AG09319 (cell line): ENCODE measurements around the gene SF3B3.

ENCODE experiments used
- DNase-seq: peaks from one replicate; pipeline ENCODE4 v3.0.0-alpha.2; 2010; ENCODE audit warnings: low read depth; ENCODE audit errors: extremely low read depth
- TF ChIP-seq, protein P1 (sequence below): IDR thresholded peaks from 2 replicates; pipeline ENCODE4 v1.5.1; 2011; ENCODE audit warnings: low read depth, mild to moderate bottlenecking, inconsistent platforms, low read length, moderate library complexity

The SF3B3 gene

DNA sequence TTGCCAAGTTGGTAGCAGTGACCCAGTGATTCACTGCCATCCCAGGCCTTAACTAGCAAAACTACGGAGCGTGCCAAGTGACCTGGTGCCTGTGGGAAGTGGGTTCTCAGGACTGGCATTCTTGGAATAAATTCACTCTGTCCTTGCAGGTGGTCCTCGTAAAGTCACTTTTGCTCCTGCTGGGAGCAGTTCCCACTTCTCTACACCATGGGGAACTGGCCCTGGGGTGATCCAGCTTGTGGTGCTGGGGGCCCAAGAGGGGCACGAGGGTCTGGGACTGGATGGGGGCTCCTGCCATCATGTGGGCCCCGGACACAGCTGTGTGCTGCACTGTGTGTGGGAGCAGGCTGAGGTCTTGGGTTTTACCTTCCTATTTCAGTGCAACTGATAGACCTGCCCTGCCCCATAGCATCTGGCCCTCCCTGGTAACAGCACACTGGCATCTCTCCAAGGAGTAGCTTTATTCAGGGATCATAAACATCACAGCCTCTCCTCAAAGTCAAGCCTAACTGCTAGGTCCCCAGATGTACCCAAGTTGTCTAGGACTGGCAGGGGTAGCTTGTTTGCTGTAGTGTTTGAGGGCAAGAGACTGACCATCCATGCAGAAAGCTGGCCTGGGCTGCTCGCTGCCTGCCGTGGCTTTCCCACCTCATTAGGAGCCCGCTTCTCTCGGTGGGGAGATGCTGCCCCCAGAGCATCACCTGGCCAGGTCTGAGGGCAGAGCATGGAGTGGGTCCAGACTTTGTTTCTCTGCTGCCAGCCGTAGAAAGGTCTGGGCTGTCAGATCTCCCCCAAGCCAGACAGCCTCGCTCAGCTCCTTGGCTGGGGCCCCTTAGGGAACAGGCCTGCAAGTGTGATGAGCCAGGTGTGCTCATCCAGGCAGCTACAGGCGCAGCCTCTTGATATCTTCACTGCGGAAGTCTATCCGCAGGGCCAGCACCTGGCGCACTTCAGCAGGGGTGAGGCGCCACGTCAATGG lies 43.2 kb upstream of the SF3B3 start:
- TF ChIP-seq, protein P1, sequence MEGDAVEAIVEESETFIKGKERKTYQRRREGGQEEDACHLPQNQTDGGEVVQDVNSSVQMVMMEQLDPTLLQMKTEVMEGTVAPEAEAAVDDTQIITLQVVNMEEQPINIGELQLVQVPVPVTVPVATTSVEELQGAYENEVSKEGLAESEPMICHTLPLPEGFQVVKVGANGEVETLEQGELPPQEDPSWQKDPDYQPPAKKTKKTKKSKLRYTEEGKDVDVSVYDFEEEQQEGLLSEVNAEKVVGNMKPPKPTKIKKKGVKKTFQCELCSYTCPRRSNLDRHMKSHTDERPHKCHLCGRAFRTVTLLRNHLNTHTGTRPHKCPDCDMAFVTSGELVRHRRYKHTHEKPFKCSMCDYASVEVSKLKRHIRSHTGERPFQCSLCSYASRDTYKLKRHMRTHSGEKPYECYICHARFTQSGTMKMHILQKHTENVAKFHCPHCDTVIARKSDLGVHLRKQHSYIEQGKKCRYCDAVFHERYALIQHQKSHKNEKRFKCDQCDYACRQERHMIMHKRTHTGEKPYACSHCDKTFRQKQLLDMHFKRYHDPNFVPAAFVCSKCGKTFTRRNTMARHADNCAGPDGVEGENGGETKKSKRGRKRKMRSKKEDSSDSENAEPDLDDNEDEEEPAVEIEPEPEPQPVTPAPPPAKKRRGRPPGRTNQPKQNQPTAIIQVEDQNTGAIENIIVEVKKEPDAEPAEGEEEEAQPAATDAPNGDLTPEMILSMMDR: no peak
- DNase-seq: no peak

DNA sequence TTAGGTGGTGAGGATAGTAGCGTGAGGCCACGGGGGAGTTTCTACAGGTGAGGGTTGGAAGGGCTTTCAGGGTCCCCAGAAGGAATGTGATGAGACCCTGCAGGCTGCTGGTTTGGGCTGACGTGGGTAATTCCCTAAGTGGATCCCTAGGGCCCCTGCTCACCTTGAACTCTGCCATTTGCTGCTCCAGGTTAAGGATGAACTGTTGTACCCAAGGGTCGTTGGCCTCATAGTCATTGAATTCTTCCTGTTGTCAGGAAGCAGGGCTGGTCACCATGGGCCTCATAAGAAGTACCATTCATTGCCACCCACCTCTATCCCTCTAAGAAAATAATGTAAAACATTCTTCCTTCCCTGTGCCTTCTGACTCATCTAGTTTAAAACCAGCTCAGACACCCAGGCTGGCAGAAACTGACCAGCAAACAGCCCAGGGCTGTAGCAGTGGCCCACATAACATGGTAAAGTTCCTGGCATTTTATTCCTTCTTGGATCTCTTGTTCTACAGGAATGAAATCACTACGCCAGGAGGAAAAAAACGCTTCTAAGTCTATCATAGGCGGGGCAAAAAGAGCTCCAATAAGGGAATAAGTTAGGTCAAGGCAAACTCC lies 41.6 kb upstream of the SF3B3 start:
- DNase-seq: no peak
- TF ChIP-seq, protein P1: no peak

DNA sequence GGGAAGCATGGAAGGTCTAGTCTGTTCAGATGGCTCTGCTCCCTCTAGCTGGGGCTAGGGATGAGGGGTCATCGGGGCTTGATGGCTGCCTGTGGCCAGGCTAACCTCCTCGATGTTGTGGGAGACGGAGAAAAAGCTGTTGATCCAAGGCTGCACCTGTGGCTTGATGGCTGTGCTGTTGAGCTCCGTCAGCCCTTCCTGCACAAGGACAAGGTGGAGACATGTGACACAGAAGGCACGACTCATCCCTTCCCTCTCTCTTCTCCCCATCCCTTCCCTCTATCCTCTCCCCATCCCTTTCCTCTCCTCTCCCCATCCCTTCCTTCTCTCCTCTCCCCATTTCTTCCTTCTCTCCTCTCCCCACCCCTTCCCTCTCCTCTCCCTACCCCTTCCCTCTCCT lies 41.0 kb upstream of the SF3B3 start:
- DNase-seq: no peak
- TF ChIP-seq, protein P1: no peak

DNA sequence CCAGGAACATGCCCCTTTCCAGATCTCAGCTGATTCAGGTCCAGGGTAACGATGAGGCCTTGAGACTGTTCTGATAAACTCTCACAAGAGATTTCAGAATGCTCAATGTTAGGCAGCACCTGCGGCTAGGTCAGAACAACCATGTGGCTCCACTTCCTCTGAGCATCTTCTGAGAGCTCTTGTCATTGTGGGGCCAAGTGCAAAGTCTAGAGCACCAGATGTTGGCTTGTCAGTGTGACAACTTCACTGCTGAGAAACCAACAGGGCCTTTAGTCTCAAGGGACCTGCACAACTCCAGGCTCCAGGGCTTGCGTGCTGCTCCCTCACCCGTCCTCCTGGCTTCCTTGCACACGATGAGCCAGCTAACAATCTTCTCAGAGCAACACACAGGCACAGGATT lies 40.2 kb upstream of the SF3B3 start:
- no peak for DNase-seq
- TF ChIP-seq, protein P1: no peak

DNA sequence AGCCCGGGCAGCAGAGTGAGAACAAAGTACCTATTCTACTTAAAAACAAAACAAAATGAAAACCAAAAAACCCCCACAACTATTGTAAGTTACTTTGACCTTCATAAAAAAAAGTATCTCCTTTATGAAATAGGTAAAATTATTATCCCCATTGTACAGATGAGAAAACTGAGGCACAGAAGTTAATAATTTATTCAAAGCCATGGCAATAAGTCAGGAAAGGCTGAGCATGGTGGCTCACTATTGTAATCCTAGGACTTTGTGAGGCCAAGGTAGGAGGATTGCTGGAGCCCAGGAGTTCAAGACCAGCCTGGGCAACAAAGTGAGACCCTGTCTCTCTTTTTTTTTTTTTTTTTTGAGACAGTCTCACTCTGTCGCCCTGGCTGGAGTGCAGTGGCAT lies 38.7 kb upstream of the SF3B3 start:
- TF ChIP-seq, protein P1: no peak
- no peak for DNase-seq

DNA sequence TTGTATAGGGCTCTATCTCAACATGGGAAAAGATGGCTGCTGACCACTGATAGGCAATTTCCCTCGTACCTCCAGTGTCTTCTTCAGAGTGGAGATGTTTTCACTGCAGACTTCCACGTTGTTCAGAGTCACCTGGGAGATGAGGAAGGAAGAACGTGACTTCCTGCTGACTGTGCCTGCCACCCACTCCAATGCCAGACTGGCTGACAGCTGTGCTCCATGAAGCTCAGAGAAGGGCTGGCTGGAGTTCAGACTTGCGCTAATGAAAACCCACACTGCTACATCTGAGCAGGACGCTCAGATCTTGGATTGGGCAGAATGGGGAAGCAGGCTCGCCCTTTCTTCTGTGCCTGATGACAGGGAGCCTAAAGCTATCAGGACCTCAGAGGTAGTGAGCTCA lies 33.4 kb upstream of the SF3B3 start:
- TF ChIP-seq, protein P1: no peak
- DNase-seq: no peak

DNA sequence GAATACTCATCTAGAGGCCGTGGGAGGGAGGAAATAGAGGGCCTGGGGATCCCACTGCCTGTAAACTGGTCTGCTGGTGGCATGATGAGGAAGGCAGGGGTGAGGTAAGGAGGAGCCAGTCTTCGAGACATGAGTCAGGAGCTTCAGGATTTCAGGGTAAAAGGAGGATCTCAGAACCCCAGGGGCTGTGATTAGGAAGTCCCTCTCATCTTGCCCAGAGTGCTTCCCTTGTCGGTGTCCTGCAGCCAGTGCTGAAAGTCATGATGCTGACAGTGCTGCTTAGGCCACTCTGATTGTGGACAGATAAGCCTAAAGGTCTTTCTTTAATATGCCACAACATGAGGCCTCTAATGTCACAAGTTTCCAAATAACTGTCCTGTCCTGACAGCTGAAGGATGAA lies 29.8 kb upstream of the SF3B3 start:
- TF ChIP-seq, protein P1: no peak
- no peak for DNase-seq
